ENCODE results near the gene SUSD6. TPM values are rescaled to one million over a fixed set of nuclear protein-coding genes. Genes with fewer than 3 reads are reported as not detected.
"Not testable (repeated sequence)": the region's sequence is repeated elsewhere in the genome, so short reads cannot be mapped to it uniquely, and the experiment has no call there.

The SUSD6 gene
- total RNA-seq, 3 donors from 2014 or later (not counting 1 experiment from before 2014, with no cell fraction given) = 119 to 144 (median 140) TPM

DNA sequence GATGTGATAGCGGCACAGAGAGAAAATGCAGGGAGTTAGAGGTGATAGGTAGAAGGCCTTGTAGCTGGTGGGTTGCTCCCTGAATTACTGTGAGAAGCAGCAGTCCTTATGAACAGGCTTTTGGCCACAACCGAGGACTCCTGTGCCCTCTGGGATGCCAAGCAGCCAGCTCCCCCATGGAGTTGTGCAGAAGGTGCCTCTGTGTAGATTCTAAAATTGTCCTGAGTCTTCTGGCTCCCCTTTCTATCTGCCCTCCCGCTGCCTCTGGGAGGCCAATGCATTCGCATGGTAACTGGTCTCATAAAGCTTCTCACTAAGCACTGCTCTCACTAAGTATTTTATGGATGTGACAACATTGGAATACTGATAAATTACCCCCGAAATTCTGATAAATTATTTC is 16.1 kb upstream of the SUSD6 start:
- Mint-ChIP-seq H3K27me3 (ENCODE audit: low read depth in 2 of 2) (no peaks in the 10 kb centered on the region), H3K4me1 (no peaks in the 10 kb centered on the region), H3K4me3 (no peak overlapping the region), H3K27ac (no peak overlapping the region), H3K36me3 (no peaks in the 10 kb centered on the region), H3K9me3 (no peaks in the 10 kb centered on the region)
- Histone ChIP-seq H3K4me3 (ENCODE audit: low read length) (no peak overlapping the region), H3K36me3 (ENCODE audit: control insufficient read depth, insufficient read depth, low read length) (no peaks in the 10 kb centered on the region), H3K4me1 (ENCODE audit: control insufficient read depth, insufficient read depth, low read length) (no peaks in the 10 kb centered on the region), H3K27me3 (ENCODE audit: control insufficient read depth, insufficient read depth, low read length) (no peaks in the 10 kb centered on the region), H3K27ac (ENCODE audit: low read length) (no peak overlapping the region), H3K9me3 (ENCODE audit: control insufficient read depth, insufficient read depth, low read length) (no peaks in the 10 kb centered on the region)
- ATAC-seq = no peak
- WGBS (ENCODE audit: insufficient coverage) = 94% methylated on average over 4 of the region's 5 CpGs
- intact Hi-C loops (cut with micrococcal nuclease) = no loop called here
- no peak for TF ChIP-seq CTCF (IDR thresholded peaks at IDR 0.05)
- DNase-seq = no peak

DNA sequence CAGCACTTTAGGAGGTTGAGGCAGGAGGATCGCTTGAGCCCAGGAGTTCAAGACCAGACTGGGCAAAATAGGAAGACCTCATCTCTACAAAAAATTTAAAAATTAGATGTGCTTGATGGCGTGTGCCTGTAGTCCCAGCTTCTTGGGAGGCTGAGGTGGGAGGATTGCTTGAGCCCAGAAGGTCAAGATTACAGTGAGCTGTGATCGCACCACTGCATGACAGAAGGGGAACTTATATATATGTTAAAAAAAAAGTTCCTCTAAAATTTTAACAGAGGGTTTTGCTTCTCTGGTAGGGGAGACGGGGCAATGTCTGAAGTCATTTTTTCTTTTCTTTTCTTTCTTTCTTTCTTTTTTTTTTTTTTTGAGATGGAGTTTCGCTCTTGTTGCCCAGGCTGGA is 12.0 kb upstream of the SUSD6 start:
- H3K4me3 ChIP-seq (ENCODE audit: low read length); ATAC-seq; H3K27ac Mint-ChIP-seq; H3K9me3 Mint-ChIP-seq; H3K36me3 ChIP-seq (ENCODE audit: control insufficient read depth, insufficient read depth, low read length); H3K27me3 Mint-ChIP-seq (ENCODE audit: low read depth in 2 of 2); H3K27ac ChIP-seq (ENCODE audit: low read length); H3K27me3 ChIP-seq (ENCODE audit: control insufficient read depth, insufficient read depth, low read length); intact Hi-C loops (cut with micrococcal nuclease); H3K36me3 Mint-ChIP-seq; H3K9me3 ChIP-seq (ENCODE audit: control insufficient read depth, insufficient read depth, low read length); H3K4me1 Mint-ChIP-seq; H3K4me3 Mint-ChIP-seq; H3K4me1 ChIP-seq (ENCODE audit: control insufficient read depth, insufficient read depth, low read length); DNase-seq: not testable (repeated sequence)
- WGBS (ENCODE audit: insufficient coverage) = 94% methylated on average over 2 of the region's 5 CpGs

DNA sequence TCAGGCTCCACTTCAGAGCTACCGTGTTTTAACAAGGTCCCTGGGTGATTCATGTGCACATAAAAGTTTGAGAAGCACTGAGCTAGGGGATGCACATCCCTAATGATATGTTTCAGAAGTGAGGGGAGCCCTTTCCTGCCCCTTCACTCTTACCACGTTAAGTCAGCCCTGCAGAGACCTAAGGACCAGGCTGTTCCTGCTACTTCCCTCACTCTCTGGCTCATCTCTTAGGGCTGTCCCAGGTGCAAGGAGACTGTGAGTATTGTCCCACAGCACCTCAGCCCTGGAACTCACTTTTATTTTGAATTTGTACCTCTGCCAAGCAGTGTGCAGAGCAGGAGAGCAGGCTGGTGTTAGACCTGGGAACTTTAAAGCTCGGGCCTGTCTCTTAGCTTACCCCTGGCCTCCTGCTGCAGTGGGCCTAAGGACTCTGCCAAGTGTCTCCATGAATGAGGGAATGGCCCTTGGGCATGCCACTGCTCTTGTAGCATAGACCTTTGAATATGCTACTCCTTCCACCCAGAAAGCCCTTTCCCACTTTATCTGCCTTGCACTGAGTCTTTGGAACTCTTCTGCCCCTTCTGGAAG is 11.0 kb upstream of the SUSD6 start:
- no peaks in the 10 kb centered on the region for H3K36me3 ChIP-seq (ENCODE audit: control insufficient read depth, insufficient read depth, low read length)
- no peak for ATAC-seq
- no peak for DNase-seq
- no peaks in the 10 kb centered on the region for H3K36me3 Mint-ChIP-seq
- H3K4me1 ChIP-seq (ENCODE audit: control insufficient read depth, insufficient read depth, low read length) = peaks cover 2% of the 10 kb centered on the region
- H3K27ac Mint-ChIP-seq = no peak overlapping the region
- H3K9me3 ChIP-seq (ENCODE audit: control insufficient read depth, insufficient read depth, low read length) = no peaks in the 10 kb centered on the region
- H3K27me3 Mint-ChIP-seq (ENCODE audit: low read depth in 2 of 2) = no peaks in the 10 kb centered on the region
- no peaks in the 10 kb centered on the region for H3K27me3 ChIP-seq (ENCODE audit: control insufficient read depth, insufficient read depth, low read length)
- intact Hi-C loops (cut with micrococcal nuclease) = no loop called here
- TF ChIP-seq CTCF (IDR thresholded peaks at IDR 0.05) = no peak
- H3K4me3 Mint-ChIP-seq = no peak overlapping the region
- no peaks in the 10 kb centered on the region for H3K9me3 Mint-ChIP-seq
- H3K4me3 ChIP-seq (ENCODE audit: low read length) = no peak overlapping the region
- WGBS (ENCODE audit: insufficient coverage) = 79% methylated on average over 3 of the region's 3 CpGs
- no peaks in the 10 kb centered on the region for H3K4me1 Mint-ChIP-seq
- H3K27ac ChIP-seq (ENCODE audit: low read length) = no peak overlapping the region

GRCh38 chr14:69605738-69606137 is 5.7 kb upstream of the SUSD6 start:
- Histone ChIP-seq H3K4me1 (ENCODE audit: control insufficient read depth, insufficient read depth, low read length) (peaks cover 10% of the 10 kb centered on the region), H3K9me3 (ENCODE audit: control insufficient read depth, insufficient read depth, low read length) (no peaks in the 10 kb centered on the region), H3K36me3 (ENCODE audit: control insufficient read depth, insufficient read depth, low read length) (no peaks in the 10 kb centered on the region), H3K27ac (ENCODE audit: low read length) (no peak overlapping the region), H3K27me3 (ENCODE audit: control insufficient read depth, insufficient read depth, low read length) (no peaks in the 10 kb centered on the region), H3K4me3 (ENCODE audit: low read length) (no peak overlapping the region)
- H3K36me3 Mint-ChIP-seq = no peaks in the 10 kb centered on the region
- H3K27ac Mint-ChIP-seq = no peak overlapping the region
- peaks cover 5 to 9% of the 10 kb centered on the region in 2 donors for H3K4me1 Mint-ChIP-seq
- no peaks in the 10 kb centered on the region for H3K27me3 Mint-ChIP-seq (ENCODE audit: low read depth in 2 of 2)
- H3K9me3 Mint-ChIP-seq = no peaks in the 10 kb centered on the region
- ATAC-seq = no peak
- intact Hi-C loops (cut with micrococcal nuclease) = no loop called here
- no peak for DNase-seq
- H3K4me3 Mint-ChIP-seq = no peak overlapping the region
- no peak for TF ChIP-seq CTCF (IDR thresholded peaks at IDR 0.05)
